ENCODE results near the gene CES4A.
"Not testable (repeated sequence)": the region's sequence is repeated elsewhere in the genome, so short reads cannot be mapped to it uniquely, and the experiment has no call there.

GRCh38 chr16:66993558-66993957, 5.2 kb downstream of the CES4A start:
- TF ChIP-seq GLIS3 (CRISPR knock-in tag; IDR thresholded peaks at IDR 0.05); ZNF70 (CRISPR knock-in tag; IDR thresholded peaks at IDR 0.05); ZC3H10 (CRISPR knock-in tag; IDR thresholded peaks at IDR 0.05); TOX (CRISPR knock-in tag; IDR thresholded peaks at IDR 0.05; ENCODE audit: borderline replicate concordance); POU6F1 (CRISPR knock-in tag; IDR thresholded peaks at IDR 0.05; ENCODE audit: borderline replicate concordance, low read depth); SNAI2 (CRISPR knock-in tag; IDR thresholded peaks at IDR 0.05); ZFP3 (CRISPR knock-in tag; IDR thresholded peaks at IDR 0.05); OSR1 (CRISPR knock-in tag; IDR thresholded peaks at IDR 0.05); RARB (CRISPR knock-in tag; IDR thresholded peaks at IDR 0.05); TSHZ2 (CRISPR knock-in tag; IDR thresholded peaks at IDR 0.05); ARNTL (CRISPR knock-in tag; IDR thresholded peaks at IDR 0.05; ENCODE audit: borderline replicate concordance, low read depth): not testable (repeated sequence)
